ENCODE results near the gene XPA.

The XPA gene

DNA sequence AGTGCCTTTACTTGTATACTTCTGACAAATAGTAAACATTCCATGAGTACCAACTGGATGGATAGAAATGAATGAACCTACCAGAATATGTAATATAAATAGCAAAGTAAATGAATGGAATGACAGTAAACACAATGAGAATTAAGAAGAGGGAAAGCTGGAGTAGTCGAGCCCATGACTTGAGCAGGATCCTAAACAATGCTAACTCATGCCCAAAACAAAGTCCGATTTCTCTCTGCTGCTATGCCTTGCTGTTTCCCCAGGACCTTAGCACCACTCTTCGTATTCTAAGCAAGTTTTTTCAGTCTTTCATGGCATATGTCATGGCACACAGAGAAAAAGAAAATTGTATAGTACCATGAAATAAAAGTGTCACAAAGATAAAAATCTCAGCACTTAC, 1.8 kb downstream of the XPA start:
- no peak overlapping the region for H3K4me3 ChIP-seq (ENCODE audit: low read depth, low read length)
- TF ChIP-seq, protein P1, sequence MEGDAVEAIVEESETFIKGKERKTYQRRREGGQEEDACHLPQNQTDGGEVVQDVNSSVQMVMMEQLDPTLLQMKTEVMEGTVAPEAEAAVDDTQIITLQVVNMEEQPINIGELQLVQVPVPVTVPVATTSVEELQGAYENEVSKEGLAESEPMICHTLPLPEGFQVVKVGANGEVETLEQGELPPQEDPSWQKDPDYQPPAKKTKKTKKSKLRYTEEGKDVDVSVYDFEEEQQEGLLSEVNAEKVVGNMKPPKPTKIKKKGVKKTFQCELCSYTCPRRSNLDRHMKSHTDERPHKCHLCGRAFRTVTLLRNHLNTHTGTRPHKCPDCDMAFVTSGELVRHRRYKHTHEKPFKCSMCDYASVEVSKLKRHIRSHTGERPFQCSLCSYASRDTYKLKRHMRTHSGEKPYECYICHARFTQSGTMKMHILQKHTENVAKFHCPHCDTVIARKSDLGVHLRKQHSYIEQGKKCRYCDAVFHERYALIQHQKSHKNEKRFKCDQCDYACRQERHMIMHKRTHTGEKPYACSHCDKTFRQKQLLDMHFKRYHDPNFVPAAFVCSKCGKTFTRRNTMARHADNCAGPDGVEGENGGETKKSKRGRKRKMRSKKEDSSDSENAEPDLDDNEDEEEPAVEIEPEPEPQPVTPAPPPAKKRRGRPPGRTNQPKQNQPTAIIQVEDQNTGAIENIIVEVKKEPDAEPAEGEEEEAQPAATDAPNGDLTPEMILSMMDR (IDR thresholded peaks at IDR 0.05; ENCODE audit: low read depth, low read length, missing control alignments): no peak
- in situ Hi-C loops (cut with HindIII; ENCODE audit: low sequenced_read_pairs): no loop called here
- no peak for DNase-seq (ENCODE audit: low read depth)

GRCh38 chr9:97694769-97695168, 2.4 kb downstream of the XPA start:
- no peak for DNase-seq (ENCODE audit: low read depth)
- in situ Hi-C loops (cut with HindIII; ENCODE audit: low sequenced_read_pairs): no loop called here
- H3K4me3 ChIP-seq (ENCODE audit: low read depth, low read length): no peak overlapping the region
- TF ChIP-seq, protein P1 (IDR thresholded peaks at IDR 0.05; ENCODE audit: low read depth, low read length, missing control alignments): no peak

GRCh38 chr9:97689401-97690180, 7.5 kb downstream of the XPA start:
- no peak for DNase-seq (ENCODE audit: low read depth)
- in situ Hi-C loops (cut with HindIII; ENCODE audit: low sequenced_read_pairs): no loop called here
- TF ChIP-seq, protein P1 (IDR thresholded peaks at IDR 0.05; ENCODE audit: low read depth, low read length, missing control alignments): no peak
- no peak overlapping the region for H3K4me3 ChIP-seq (ENCODE audit: low read depth, low read length)

GRCh38 chr9:97688654-97689053, 8.5 kb downstream of the XPA start:
- DNase-seq (ENCODE audit: low read depth): no peak
- in situ Hi-C loops (cut with HindIII; ENCODE audit: low sequenced_read_pairs): no loop called here
- TF ChIP-seq, protein P1 (IDR thresholded peaks at IDR 0.05; ENCODE audit: low read depth, low read length, missing control alignments): no peak
- no peak overlapping the region for H3K4me3 ChIP-seq (ENCODE audit: low read depth, low read length)

DNA sequence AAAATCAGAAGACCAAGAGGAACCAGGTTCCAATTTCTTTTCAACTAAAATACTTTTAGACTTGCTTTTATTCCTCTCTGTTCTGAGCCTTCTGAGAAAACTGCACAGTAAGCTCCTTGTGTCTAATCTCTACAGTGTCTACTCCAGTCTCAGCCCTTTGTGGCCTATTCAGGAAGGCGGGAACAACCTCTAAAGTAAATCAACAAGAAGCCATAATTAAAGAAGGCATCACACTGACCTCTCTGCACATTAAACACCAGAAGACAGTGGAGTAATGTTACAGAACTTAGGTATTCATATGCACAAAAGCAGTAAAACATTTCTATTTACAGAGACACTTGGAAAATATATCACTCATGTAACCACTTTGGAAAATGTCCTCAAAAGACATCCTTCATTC, 14.9 kb downstream of the XPA start:
- no peak for DNase-seq (ENCODE audit: low read depth)
- TF ChIP-seq, protein P1 (IDR thresholded peaks at IDR 0.05; ENCODE audit: low read depth, low read length, missing control alignments): no peak
- no peak overlapping the region for H3K4me3 ChIP-seq (ENCODE audit: low read depth, low read length)
- in situ Hi-C loops (cut with HindIII; ENCODE audit: low sequenced_read_pairs): no loop called here

GRCh38 chr9:97675655-97676054, 21.5 kb downstream of the XPA start:
- DNase-seq (ENCODE audit: low read depth): no peak
- H3K4me3 ChIP-seq (ENCODE audit: low read depth, low read length): no peak overlapping the region
- TF ChIP-seq, protein P1 (IDR thresholded peaks at IDR 0.05; ENCODE audit: low read depth, low read length, missing control alignments): no peak
- in situ Hi-C loops (cut with HindIII; ENCODE audit: low sequenced_read_pairs): no loop called here

All from astrocyte of the cerebellum (primary cell).